GM12878 (cell line): ENCODE data around the gene ENOX1. TPM values are rescaled to one million over a fixed set of nuclear protein-coding genes. Genes with fewer than 3 reads are reported as not detected.

ENCODE experiments used
- ATAC-seq: fragments of 200-7000 bp; cut with Tn5 transposase; 3 replicates; pipeline ENCODE4 v1.9.1; 2020; ENCODE audit warnings: mild to moderate bottlenecking, moderate library complexity
- BruUV-seq: library from RNA; stranded (reverse); fragments of 400-500 nt; replicated peaks from 2 replicates; lab custom pipeline; 2021; lab: Mats Ljungman, UMichigan
- CTCF ChIA-PET: fragments of 300-600 bp; sonication (Branson Sonifier 250); formaldehyde crosslinking; extraction: SDS; loops from one replicate; lab custom pipeline; 2021; ENCODE audit warnings: inconsistent platforms; lab: Yijun Ruan, JAX
- POLR2A ChIA-PET: fragments of 350-600 bp; formaldehyde crosslinking; extraction: SDS; loops from one replicate; lab custom pipeline; 2021; ENCODE audit warnings: inconsistent platforms; lab: Charles Lee
- RAD21 ChIA-PET: fragments of 300-600 bp; sonication (Branson Sonifier 250); formaldehyde crosslinking; loops from one replicate; lab custom pipeline; 2023; ENCODE audit warnings: antibody characterized with exemption; ENCODE audit not compliant: unreplicated experiment; lab: Charles Lee
- SMC1A ChIA-PET: fragments of 300-600 bp; sonication (Branson Sonifier 250); formaldehyde crosslinking; loops from one replicate; lab custom pipeline; 2023; ENCODE audit not compliant: unreplicated experiment, uncharacterized antibody; lab: Charles Lee
- DNase-seq: peaks from one replicate; pipeline ENCODE4 v3.0.0-alpha.2; 2011; ENCODE audit warnings: low read depth, low spot score
- FAIRE-seq: peaks from 3 replicates; lab custom pipeline; 2011; peaks lifted over from hg19 to GRCh38; lab: Jason Lieb, UNC
- H2AFZ ChIP-seq: 2 replicates; pipeline ENCODE4 v1.6.0; 2011; ENCODE audit warnings: low read depth, low read length, control low read depth; ENCODE audit not compliant: control insufficient read depth
- H3K27ac ChIP-seq: 2 replicates; pipeline ENCODE4 v1.5.1; 2011; ENCODE audit warnings: control low read depth; ENCODE audit not compliant: control insufficient read depth, insufficient read depth
- H3K27me3 ChIP-seq, 2 experiments: replicated peaks in 1 of 2; 2 replicates each; pipeline versions ENCODE4 v1.6.0 to v1.6.1; 2011; ENCODE audit warnings: low read length in 1 of 2; ENCODE audit not compliant: control insufficient read depth in 2 of 2, insufficient read depth in 2 of 2
- H3K36me3 ChIP-seq, 2 experiments: 2 replicates each; pipeline ENCODE4 v1.5.1; 2011; ENCODE audit warnings: low read length in 1 of 2; ENCODE audit not compliant: control insufficient read depth in 2 of 2, insufficient read depth in 2 of 2
- H3K4me1 ChIP-seq: 2 replicates; pipeline ENCODE4 v1.6.1; 2011; ENCODE audit warnings: mild to moderate bottlenecking, low read length, moderate library complexity, mixed read lengths; ENCODE audit not compliant: control insufficient read depth, insufficient read depth
- H3K4me2 ChIP-seq: 2 replicates; pipeline ENCODE4 v1.6.0; 2011; ENCODE audit warnings: control low read depth; ENCODE audit not compliant: control insufficient read depth, insufficient read depth
- H3K4me3 ChIP-seq: fragments of 200-600 bp; sonication (generic); 2 replicates; pipeline ENCODE4 v1.5.1; 2016
- H3K79me2 ChIP-seq: 2 replicates; pipeline ENCODE4 v1.6.0; 2011; ENCODE audit warnings: low read length; ENCODE audit not compliant: control insufficient read depth, insufficient read depth
- H3K9ac ChIP-seq: 2 replicates; pipeline ENCODE4 v1.8.0; 2011; ENCODE audit warnings: low read length, control low read depth, mixed read lengths; ENCODE audit not compliant: control insufficient read depth, insufficient read depth
- H3K9me3 ChIP-seq: replicated peaks from 3 replicates; pipeline ENCODE4 v1.5.1; 2011; ENCODE audit warnings: mild to moderate bottlenecking, low read length; ENCODE audit not compliant: control insufficient read depth, insufficient read depth
- H4K20me1 ChIP-seq: 2 replicates; pipeline ENCODE4 v1.6.0; 2011; ENCODE audit not compliant: control insufficient read depth, insufficient read depth
- CEBPZ ChIP-seq: fragments of 150-350 bp; IDR thresholded peaks from 2 replicates; pipeline ENCODE4 v1.6.1; 2016; ENCODE audit warnings: low read depth, low read length
- DPF2 ChIP-seq: fragments of 450-650 bp; IDR thresholded peaks from 2 replicates; pipeline ENCODE4 v1.6.1; 2017; ENCODE audit warnings: mild to moderate bottlenecking
- EP300 ChIP-seq, 2 experiments: fragments of 150-350 bp in 1 of 2; IDR thresholded peaks; 2 replicates each; pipeline ENCODE4 v1.6.1; 2011 to 2012; ENCODE audit warnings: low read depth in 2 of 2, low read length in 2 of 2, borderline replicate concordance in 1 of 2, improper control_type of control experiment in 1 of 2, inconsistent platforms in 1 of 2; ENCODE audit not compliant: control insufficient read depth in 1 of 2
- GATAD2B ChIP-seq: fragments of 450-650 bp; conservative IDR thresholded peaks from 2 replicates; pipeline ENCODE4 v1.6.1; 2017; ENCODE audit warnings: low read depth, mild to moderate bottlenecking, moderate library complexity
- HDAC6 ChIP-seq: fragments of 200-600 bp; sonication (generic); IDR thresholded peaks from one replicate; pipeline ENCODE4 v1.8.0; 2017; ENCODE audit warnings: antibody characterized with exemption; ENCODE audit not compliant: unreplicated experiment
- HDGF ChIP-seq: fragments of 450-650 bp; IDR thresholded peaks from 2 replicates; pipeline ENCODE4 v1.6.1; 2016; ENCODE audit warnings: antibody characterized with exemption
- KAT2A ChIP-seq: conservative IDR thresholded peaks from 2 replicates; pipeline ENCODE4 v1.6.1; 2011; ENCODE audit warnings: low read depth, low read length; ENCODE audit not compliant: control insufficient read depth
- NR2C1 ChIP-seq: fragments of 450-650 bp; IDR thresholded peaks from 2 replicates; pipeline ENCODE4 v1.6.1; 2017; ENCODE audit warnings: antibody characterized with exemption, mild to moderate bottlenecking, moderate library complexity
- RB1 ChIP-seq: fragments of 450-650 bp; formaldehyde crosslinking; IDR thresholded peaks from 2 replicates; pipeline ENCODE4 v1.6.1; 2017; ENCODE audit warnings: mild to moderate bottlenecking, borderline replicate concordance
- RFX5 ChIP-seq: IDR thresholded peaks from 2 replicates; pipeline ENCODE4 v1.6.1; 2011; ENCODE audit warnings: low read depth, low read length, improper control_type of control experiment
- SMC3 ChIP-seq: IDR thresholded peaks from 2 replicates; pipeline ENCODE4 v1.6.1; 2011; ENCODE audit warnings: low read length, improper control_type of control experiment, borderline replicate concordance
- TARDBP ChIP-seq: IDR thresholded peaks from 2 replicates; pipeline ENCODE4 v1.6.1; 2016; ENCODE audit warnings: borderline replicate concordance
- ZBTB33 ChIP-seq: fragments of 450-650 bp; IDR thresholded peaks from 2 replicates; pipeline ENCODE4 v1.6.1; 2017; ENCODE audit warnings: mild to moderate bottlenecking
- ZNF274 ChIP-seq: IDR thresholded peaks from one replicate; pipeline ENCODE4 v1.8.0; 2011; ENCODE audit not compliant: insufficient read length, insufficient read depth
- WGBS: methylation state at CpG from one replicate; pipeline ENCODE4 v1.1.6; 2016; ENCODE audit warnings: low lambda C conversion rate; ENCODE audit not compliant: insufficient replicate concordance, insufficient coverage; ENCODE audit errors: missing lambda C conversion rate; 5-methylcytosine and 5-hydroxymethylcytosine counted together
- in situ Hi-C: fragments of 300-500 bp; cut with MboI; formaldehyde crosslinking; loops from 9 replicates; pipeline ENCODE4 v1.14.3; 2018; ENCODE audit warnings: mixed read lengths
- intact Hi-C: fragments of 100-400 bp; cut with micrococcal nuclease; formaldehyde crosslinking; loops from one replicate; pipeline ENCODE4 v1.14.2; 2022; ENCODE audit not compliant: unreplicated experiment
- polyA plus RNA-seq, 11 experiments: library from polyadenylated mRNA; depleted of rRNA in 4 of 11; unstranded in 6 of 11; stranded (reverse) in 5 of 11; fragments of >200 nt; fragmentation: Nextera tagmentation in 4 of 11; fragmentation: Illumina TruSeq in 1 of 11; extraction: Ambion mirVana in 4 of 11; extraction: Trizol in 1 of 11; gene quantifications; 1 replicate in 1 of 11; 2 replicates in 10 of 11; pipeline versions ENCODE4 v1.2.1 to v1.2.3, GENCODE V29; 2011 to 2016; ENCODE audit warnings: inconsistent platforms in 2 of 11, missing spikeins in 2 of 11, low read depth in 1 of 11
- total RNA-seq, 4 experiments: library from RNA; depleted of rRNA in 3 of 4; stranded (reverse); fragments of >200 nt in 3 of 4; fragmentation: Illumina TruSeq in 1 of 4; extraction: Trizol in 1 of 4; gene quantifications; 2 replicates each; pipeline versions ENCODE4 v1.2.1 to v1.2.3, GENCODE V29; 2013 to 2021
- TF ChIP-seq, protein P1 (sequence below): fragments of 450-650 bp; IDR thresholded peaks from 2 replicates; pipeline ENCODE4 v1.6.1; 2018; ENCODE audit warnings: mild to moderate bottlenecking, low read depth, moderate library complexity; ENCODE audit not compliant: partially characterized antibody

ENOX1 gene
- total and polyA plus RNA-seq, 10 of the 15 experiments (the other 5 are each of a cell fraction or from before 2014, with no cell fraction given) = 0.11 to 0.26 (median 0.15) TPM

- TF ChIP-seq CEBPZ = no peak
- no peak for TF ChIP-seq TARDBP
- TF ChIP-seq, all 136 proteins: peak for 0
These were observed 134.0 kb downstream of the ENOX1 start (continued) for GRCh38 chr13:43652760-43653159.

DNA sequence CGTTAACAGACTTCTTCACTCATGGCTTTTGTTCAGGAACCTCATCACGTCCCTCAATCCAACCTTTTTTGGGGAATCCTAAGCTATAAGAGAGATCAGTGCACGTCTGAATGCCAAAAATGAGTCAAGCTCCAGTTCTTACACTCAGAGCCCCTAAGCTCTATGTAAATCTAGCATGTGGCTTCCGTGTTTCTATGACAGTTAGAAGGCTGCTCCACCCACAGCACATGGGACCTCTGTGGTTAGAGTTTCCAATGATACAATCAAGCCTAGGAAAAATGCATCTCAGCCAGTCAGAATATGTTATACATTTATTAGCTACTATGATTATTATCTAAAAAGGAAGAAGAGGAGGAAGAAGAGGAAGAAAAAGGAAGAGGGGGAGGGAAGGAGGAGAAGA lies 135.9 kb downstream of the ENOX1 start:
- Histone ChIP-seq H3K27me3 (0 out of 4 replicates have a peak, but pooled peaks cover 0 to 3% of the 10 kb centered on the region in 2 experiments), H3K4me1 (no peaks in the 10 kb centered on the region), H3K9me3 (no peaks in the 10 kb centered on the region), H3K4me2 (no peak overlapping the region), H3K79me2 (no peaks in the 10 kb centered on the region), H3K4me3 (no peak overlapping the region), H2AFZ (no peak overlapping the region), H3K9ac (no peak overlapping the region), H3K27ac (no peak overlapping the region), H3K36me3 (no peaks in the 10 kb centered on the region), H4K20me1 (no peaks in the 10 kb centered on the region)
- BruUV-seq = no TSS peak
- FAIRE-seq (no peak), ATAC-seq (no peak), DNase-seq (no peak)
- CTCF ChIA-PET = interaction anchor here (0.6 to 0.8 kb wide), 3 partner anchors 45 to 154 kb away, joined by 3 to 4 read pairs (median 3); no protein-coding TSS in a partner anchor
- RAD21 ChIA-PET = no interaction called here
- WGBS = 9% methylated on average over 4 of the region's 4 CpGs
- in situ Hi-C loops = no loop called here
- POLR2A ChIA-PET = interaction anchor here (0.7 kb wide), 1 partner anchor 77 kb away, joined by 3 read pairs; no protein-coding TSS in a partner anchor
- intact Hi-C loops = no loop called here
- SMC1A ChIA-PET = interaction anchor here (0.6 kb wide), 1 partner anchor 200 kb away, joined by 3 read pairs; no protein-coding TSS in a partner anchor
- TF ChIP-seq, protein P1, sequence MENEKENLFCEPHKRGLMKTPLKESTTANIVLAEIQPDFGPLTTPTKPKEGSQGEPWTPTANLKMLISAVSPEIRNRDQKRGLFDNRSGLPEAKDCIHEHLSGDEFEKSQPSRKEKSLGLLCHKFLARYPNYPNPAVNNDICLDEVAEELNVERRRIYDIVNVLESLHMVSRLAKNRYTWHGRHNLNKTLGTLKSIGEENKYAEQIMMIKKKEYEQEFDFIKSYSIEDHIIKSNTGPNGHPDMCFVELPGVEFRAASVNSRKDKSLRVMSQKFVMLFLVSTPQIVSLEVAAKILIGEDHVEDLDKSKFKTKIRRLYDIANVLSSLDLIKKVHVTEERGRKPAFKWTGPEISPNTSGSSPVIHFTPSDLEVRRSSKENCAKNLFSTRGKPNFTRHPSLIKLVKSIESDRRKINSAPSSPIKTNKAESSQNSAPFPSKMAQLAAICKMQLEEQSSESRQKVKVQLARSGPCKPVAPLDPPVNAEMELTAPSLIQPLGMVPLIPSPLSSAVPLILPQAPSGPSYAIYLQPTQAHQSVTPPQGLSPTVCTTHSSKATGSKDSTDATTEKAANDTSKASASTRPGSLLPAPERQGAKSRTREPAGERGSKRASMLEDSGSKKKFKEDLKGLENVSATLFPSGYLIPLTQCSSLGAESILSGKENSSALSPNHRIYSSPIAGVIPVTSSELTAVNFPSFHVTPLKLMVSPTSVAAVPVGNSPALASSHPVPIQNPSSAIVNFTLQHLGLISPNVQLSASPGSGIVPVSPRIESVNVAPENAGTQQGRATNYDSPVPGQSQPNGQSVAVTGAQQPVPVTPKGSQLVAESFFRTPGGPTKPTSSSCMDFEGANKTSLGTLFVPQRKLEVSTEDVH = no peak
- TF ChIP-seq HDGF = no peak
- no peak for TF ChIP-seq ZBTB33
- no peak for TF ChIP-seq GATAD2B
- no peak for TF ChIP-seq NR2C1
- no peak for TF ChIP-seq EP300 (IDR thresholded peaks at IDR 0.05; ENCODE audit: borderline replicate concordance in 1 of 2, control insufficient read depth in 1 of 2, low read depth in 2 of 2, low read length in 2 of 2)
- no peak for TF ChIP-seq RFX5
- no peak for TF ChIP-seq DPF2
- no peak for TF ChIP-seq SMC3
- no peak for TF ChIP-seq ZNF274
- no peak for TF ChIP-seq RB1
- no peak for TF ChIP-seq HDAC6
- no peak for TF ChIP-seq KAT2A
